Common myeloid progenitor, CD34-positive (primary cell): Measurements from ENCODE around the gene IL12RB2.
A peak's percentile ranks its signal among the peaks of the same experiment; 100 is the strongest.

ENCODE experiments used
- CTCF ChIA-PET: fragments of 350-600 bp; sonication (Branson Sonifier 250); formaldehyde crosslinking; loops from one replicate; lab custom pipeline; 2021; ENCODE audit warnings: antibody characterized with exemption; lab: Charles Lee
- POLR2A ChIA-PET: fragments of 350-600 bp; sonication (Branson Sonifier 250); formaldehyde crosslinking; loops from one replicate; lab custom pipeline; 2021; ENCODE audit warnings: antibody characterized with exemption; lab: Charles Lee
- DNase-seq, 3 donors: peaks; one replicate each; pipeline versions ENCODE4 v3.0.0 to v3.0.0-alpha.2; 2013
- H3K27ac ChIP-seq, 2 experiments: 1 replicate in 1 of 2; 2 replicates in 1 of 2; pipeline ENCODE4 v1.7.0; 2013; ENCODE audit warnings: inconsistent platforms in 2 of 2, low read length in 2 of 2, mild to moderate bottlenecking in 2 of 2, low read depth in 1 of 2, moderate library complexity in 1 of 2; ENCODE audit not compliant: severe bottlenecking in 2 of 2, insufficient read depth in 1 of 2, poor library complexity in 1 of 2
- H3K27me3 ChIP-seq, 5 experiments: replicated peaks in 2 of 5; 1 replicate in 3 of 5; 2 replicates in 2 of 5; pipeline versions ENCODE4 v1.6.1 to v1.7.0; 2013; ENCODE audit warnings: low read length in 4 of 5, mild to moderate bottlenecking in 2 of 5, moderate library complexity in 2 of 5, inconsistent platforms in 1 of 5; ENCODE audit not compliant: insufficient read depth in 5 of 5, control insufficient read depth in 4 of 5
- H3K36me3 ChIP-seq, 4 experiments: 1 replicate in 2 of 4; 2 replicates in 2 of 4; pipeline versions ENCODE4 v1.6.1 to v1.7.0; 2013; ENCODE audit warnings: low read length in 3 of 4, control low read depth in 1 of 4, mild to moderate bottlenecking in 1 of 4; ENCODE audit not compliant: control insufficient read depth in 4 of 4, insufficient read depth in 4 of 4
- H3K4me1 ChIP-seq, 4 experiments: 1 replicate in 3 of 4; 2 replicates in 1 of 4; pipeline versions ENCODE4 v1.6.1 to v1.7.1; 2013; ENCODE audit warnings: low read length in 3 of 4, mild to moderate bottlenecking in 3 of 4, control low read depth in 1 of 4, inconsistent platforms in 1 of 4, moderate library complexity in 1 of 4; ENCODE audit not compliant: control insufficient read depth in 4 of 4, insufficient read depth in 4 of 4; ENCODE audit errors: control extremely low read depth in 1 of 4
- H3K4me3 ChIP-seq, 7 experiments: 1 replicate in 4 of 7; 2 replicates in 3 of 7; pipeline versions ENCODE4 v1.5.1 to v1.7.0; 2013; ENCODE audit warnings: mild to moderate bottlenecking in 7 of 7, low read length in 6 of 7, moderate library complexity in 6 of 7, inconsistent platforms in 2 of 7, low read depth in 2 of 7, control low read depth in 1 of 7; ENCODE audit not compliant: insufficient read depth in 4 of 7, control insufficient read depth in 1 of 7; ENCODE audit errors: extremely low read depth in 1 of 7
- H3K9me3 ChIP-seq, 5 experiments: 1 replicate in 4 of 5; 2 replicates in 1 of 5; pipeline versions ENCODE4 v1.6.1 to v1.7.1; 2013; ENCODE audit warnings: low read length in 4 of 5, mild to moderate bottlenecking in 2 of 5, inconsistent platforms in 1 of 5, low read depth in 1 of 5, moderate library complexity in 1 of 5; ENCODE audit not compliant: control insufficient read depth in 4 of 5, insufficient read depth in 2 of 5; ENCODE audit errors: control extremely low read depth in 1 of 5
- WGBS: methylation state at CpG from one replicate; pipeline ENCODE4 v1.1.5; 2013; ENCODE audit not compliant: insufficient coverage; 5-methylcytosine and 5-hydroxymethylcytosine counted together

Gene IL12RB2

DNA sequence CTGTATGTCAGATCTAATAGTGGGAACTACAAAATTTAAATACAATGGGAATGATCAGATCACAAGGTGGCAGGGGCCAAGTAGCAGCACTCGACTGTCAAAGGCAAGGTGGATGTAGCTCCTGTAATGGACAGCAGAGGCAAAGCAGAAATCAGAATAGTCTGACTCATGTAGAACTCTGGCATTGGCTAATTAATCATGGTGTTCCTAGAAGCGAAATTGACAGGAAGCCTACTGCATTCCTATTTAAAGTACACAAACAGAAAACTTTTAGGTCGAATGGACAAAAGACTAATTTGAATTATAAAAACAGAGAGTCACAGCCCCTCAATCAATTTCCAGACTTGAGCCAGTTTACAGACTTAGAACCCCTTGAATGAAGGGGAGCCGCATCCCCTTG, 17.4 kb upstream of the IL12RB2 start:
- no peak overlapping the region for H3K27ac ChIP-seq
- ChIA-PET CTCF (interaction anchor here (0.6 kb wide), 1 partner anchor 99 kb away, joined by 3 read pairs; no protein-coding TSS in a partner anchor), POLR2A (no interaction called here)
- H3K4me1 ChIP-seq, result no peaks in the 10 kb centered on the region
- H3K4me3 ChIP-seq, result no peak overlapping the region
- 83% methylated on average over 3 of the region's 4 CpGs for WGBS
- no peaks in the 10 kb centered on the region for H3K27me3 ChIP-seq
- H3K9me3 ChIP-seq, result peaks cover 0 to 7% (median 0%) of the 10 kb centered on the region in 5 experiments
- no peaks in the 10 kb centered on the region for H3K36me3 ChIP-seq
- DNase-seq, result no peak

DNA sequence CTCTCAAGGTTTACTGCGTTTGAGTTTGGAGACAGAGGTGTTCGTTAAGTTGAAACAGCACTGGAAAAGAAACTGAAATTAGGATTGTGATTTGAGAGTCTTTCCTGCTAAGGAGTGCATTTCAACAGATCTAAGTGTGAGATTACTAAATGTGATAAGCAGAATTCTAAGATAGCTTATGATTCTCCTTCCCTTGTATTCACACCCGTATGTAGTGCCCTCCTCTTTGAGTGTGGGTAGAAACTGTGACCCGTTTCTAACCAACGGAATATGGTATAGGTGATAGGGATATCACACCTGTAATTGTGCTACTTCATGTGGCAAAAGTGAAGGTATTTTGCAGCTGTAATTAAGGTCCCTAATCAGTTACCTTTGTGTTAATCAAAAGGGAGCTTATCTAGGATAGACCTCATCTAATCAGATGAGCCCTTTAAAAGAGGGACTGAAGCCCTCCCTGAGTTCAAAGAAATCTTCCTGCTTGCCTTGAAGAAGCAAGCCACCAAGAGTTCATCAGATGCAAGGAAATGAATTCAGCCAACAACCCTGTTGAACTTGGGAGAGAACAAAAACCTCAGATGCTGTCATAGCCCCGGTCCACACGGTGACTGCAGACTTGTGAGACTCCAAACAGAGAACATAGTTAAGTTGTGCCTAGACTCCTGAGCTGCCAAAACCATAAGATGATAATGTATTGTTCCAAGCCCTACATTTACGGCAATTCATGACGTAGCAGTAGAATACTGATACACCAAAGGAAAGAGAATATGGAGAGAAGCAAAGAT, 12.6 kb upstream of the IL12RB2 start:
- Histone ChIP-seq H3K27me3 (no peaks in the 10 kb centered on the region), H3K9me3 (peaks cover 0 to 4% (median 0%) of the 10 kb centered on the region in 5 experiments), H3K36me3 (no peaks in the 10 kb centered on the region), H3K4me1 (peaks cover 0 to 1% (median 0%) of the 10 kb centered on the region in 4 experiments), H3K27ac (no peak overlapping the region), H3K4me3 (no peak overlapping the region)
- DNase-seq, result no peak
- WGBS, result 100% methylated on average over 4 of the region's 9 CpGs
- ChIA-PET POLR2A (no interaction called here), CTCF (interaction anchor here (0.7 to 1.8 kb wide), 3 partner anchors 9 to 30 kb away, joined by 3 to 6 read pairs (median 3); no protein-coding TSS in a partner anchor)

DNA sequence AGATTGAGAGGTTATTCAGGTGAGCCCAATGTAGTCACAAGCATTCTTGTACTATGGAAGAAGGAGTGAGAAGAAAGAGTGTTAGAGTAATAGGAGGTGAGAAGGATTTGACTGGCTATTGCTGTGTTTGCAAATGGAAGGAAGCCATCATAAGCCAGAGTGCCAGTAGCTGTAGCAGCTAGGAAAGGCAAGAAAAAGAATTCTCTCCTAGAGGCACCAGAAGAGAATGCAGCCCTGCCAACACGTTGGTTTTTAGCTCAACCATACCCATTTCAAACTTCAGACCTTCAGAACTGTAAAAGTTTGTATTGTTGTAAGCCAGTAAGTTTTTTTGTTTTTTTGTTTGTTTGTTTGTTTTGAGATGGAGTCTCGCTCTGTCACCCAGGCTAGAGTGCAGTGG, 8.9 kb upstream of the IL12RB2 start:
- no CpG with 5 or more reads among the region's 2 CpGs for WGBS
- CTCF ChIA-PET, result no interaction called here
- H3K27me3 ChIP-seq, result no peaks in the 10 kb centered on the region
- peaks cover 0 to 3% (median 1%) of the 10 kb centered on the region in 4 experiments for H3K4me1 ChIP-seq
- POLR2A ChIA-PET, result no interaction called here
- DNase-seq, result peak in 2 of 3 donors; percentile 20 to 24
- H3K9me3 ChIP-seq, result no peaks in the 10 kb centered on the region
- no peaks in the 10 kb centered on the region for H3K36me3 ChIP-seq
- H3K4me3 ChIP-seq, result no peak overlapping the region
- H3K27ac ChIP-seq, result no peak overlapping the region

DNA sequence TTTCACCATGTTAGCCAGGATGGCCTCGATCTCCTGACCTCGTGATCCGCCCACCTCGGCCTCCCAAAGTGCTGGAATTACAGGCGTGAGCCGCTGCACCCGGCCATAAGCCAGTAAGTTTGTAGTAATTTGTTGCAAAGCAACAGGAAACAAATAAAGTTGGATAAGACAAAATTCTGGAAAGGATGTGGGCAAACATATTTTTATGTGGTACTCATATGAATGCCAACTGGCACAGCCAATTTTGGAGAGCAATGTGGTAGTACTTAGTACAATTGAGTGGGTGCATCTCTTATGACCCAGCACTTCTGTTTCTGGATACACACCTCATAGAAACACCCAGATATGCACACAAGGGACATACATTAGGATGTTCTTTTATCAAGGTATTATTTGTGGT, 8.4 kb upstream of the IL12RB2 start:
- ChIA-PET CTCF (no interaction called here), POLR2A (no interaction called here)
- Histone ChIP-seq H3K4me3 (no peak overlapping the region), H3K4me1 (peaks cover 0 to 8% (median 1%) of the 10 kb centered on the region in 4 experiments), H3K36me3 (no peaks in the 10 kb centered on the region), H3K27me3 (no peaks in the 10 kb centered on the region), H3K9me3 (no peaks in the 10 kb centered on the region), H3K27ac (no peak overlapping the region)
- DNase-seq, result no peak
- 100% methylated on average over 3 of the region's 7 CpGs for WGBS

DNA sequence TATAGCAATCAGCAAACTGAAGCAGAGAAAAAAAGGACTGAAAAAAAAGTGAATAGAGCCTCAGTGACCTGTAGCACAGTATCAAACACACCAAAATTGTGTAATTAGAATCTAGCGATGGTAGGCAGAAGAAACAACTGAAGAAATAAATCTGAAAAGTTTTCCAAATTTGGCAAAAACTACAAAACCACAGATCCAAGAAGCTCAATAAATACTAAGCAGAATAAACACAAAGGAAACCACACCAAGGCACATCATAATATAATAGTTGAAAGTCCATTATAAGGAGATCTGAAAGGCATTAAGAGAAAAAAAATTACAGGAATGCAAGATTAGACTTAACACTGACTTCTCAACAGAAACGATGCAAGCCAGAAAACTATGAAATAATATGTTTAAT, 7.1 kb upstream of the IL12RB2 start:
- DNase-seq, result no peak
- Histone ChIP-seq H3K36me3 (no peaks in the 10 kb centered on the region), H3K4me3 (no peak overlapping the region), H3K9me3 (no peaks in the 10 kb centered on the region), H3K27ac (no peak overlapping the region), H3K4me1 (peaks cover 0 to 9% (median 1%) of the 10 kb centered on the region in 4 experiments), H3K27me3 (no peaks in the 10 kb centered on the region)
- POLR2A ChIA-PET, result no interaction called here
- CTCF ChIA-PET, result interaction anchor here (0.7 to 1.6 kb wide), 2 partner anchors 88 to 200 kb away, joined by 3 to 4 read pairs; no protein-coding TSS in a partner anchor
- no CpG with 5 or more reads among the region's 2 CpGs for WGBS

DNA sequence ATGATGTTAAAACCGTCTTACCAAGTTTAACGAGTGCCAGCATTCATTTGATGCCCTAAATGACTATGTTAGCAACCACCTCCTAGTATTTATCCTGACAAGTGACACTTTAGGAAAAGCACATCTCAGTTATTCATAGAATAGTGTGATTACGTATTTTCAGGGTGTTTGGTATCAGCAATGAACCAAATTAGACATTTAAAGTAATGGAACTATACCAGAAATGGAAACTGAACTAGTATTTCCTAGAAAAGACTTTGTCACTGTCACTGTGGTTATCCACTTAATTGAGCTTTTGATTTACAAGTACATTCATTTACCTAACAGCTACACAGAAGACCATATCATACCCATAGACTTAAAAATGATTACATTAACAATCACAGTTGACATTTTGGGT, 3.6 kb upstream of the IL12RB2 start:
- Histone ChIP-seq H3K9me3 (no peaks in the 10 kb centered on the region), H3K36me3 (no peaks in the 10 kb centered on the region), H3K27ac (no peak overlapping the region), H3K4me3 (no peak overlapping the region), H3K27me3 (no peaks in the 10 kb centered on the region), H3K4me1 (peaks cover 3 to 27% (median 11%) of the 10 kb centered on the region in 4 experiments)
- WGBS, result no CpG with 5 or more reads among the region's 3 CpGs
- ChIA-PET POLR2A (no interaction called here), CTCF (no interaction called here)
- peak in 2 of 3 donors; percentile 28 to 46 for DNase-seq

DNA sequence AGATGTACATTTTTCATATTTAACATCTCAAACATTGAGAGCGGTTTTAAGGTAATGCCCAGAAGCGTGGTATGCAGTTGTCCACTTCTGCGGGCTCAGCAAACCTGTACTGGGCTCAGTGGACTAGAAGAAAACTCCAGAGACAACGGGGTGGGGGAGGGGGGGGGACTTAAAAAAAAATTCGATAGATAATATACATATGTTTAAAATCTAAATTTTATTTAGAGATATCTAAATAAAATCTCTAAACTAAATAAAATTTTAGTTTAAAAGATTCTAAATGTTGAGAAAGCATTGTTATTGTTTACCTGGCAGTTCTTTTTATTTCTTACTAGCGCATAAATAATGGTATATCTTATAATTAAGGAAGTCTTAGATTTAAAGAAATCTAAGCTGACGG, 1.1 kb upstream of the IL12RB2 start:
- ChIA-PET POLR2A (no interaction called here), CTCF (no interaction called here)
- Histone ChIP-seq H3K9me3 (no peaks in the 10 kb centered on the region), H3K27ac (peak overlapping the region in 1 of 2 experiments; percentile 74), H3K36me3 (no peaks in the 10 kb centered on the region), H3K27me3 (no peaks in the 10 kb centered on the region), H3K4me3 (peak overlapping the region in 3 of 7 experiments; percentile 80 to 91 (median 80)), H3K4me1 (peaks cover 3 to 29% (median 10%) of the 10 kb centered on the region in 4 experiments)
- no peak for DNase-seq
- no CpG with 5 or more reads among the region's 7 CpGs for WGBS
